HepG2 (cell line): ENCODE results near the gene GPC6. TPM values are rescaled to one million over a fixed set of nuclear protein-coding genes. Genes with fewer than 3 reads are reported as not detected.

ENCODE experiments used
- ARID2 ChIP-seq: sonication (generic); formaldehyde crosslinking; IDR thresholded peaks from 2 replicates; pipeline ENCODE4 v1.8.1; 2022; ENCODE audit warnings: mild to moderate bottlenecking, missing genetic modification reagents, borderline replicate concordance
- ASH2L ChIP-seq: fragments of 300-600, 200-600 bp; sonication (generic); IDR thresholded peaks from 2 replicates; pipeline ENCODE4 v1.7.0; 2017; ENCODE audit warnings: low read depth, mild to moderate bottlenecking, moderate library complexity, mixed read lengths, low read length; ENCODE audit not compliant: insufficient read length
- ATF4 ChIP-seq, 2 experiments: fragments of 450-650 bp in 1 of 2; sonication (generic) in 1 of 2; formaldehyde crosslinking; IDR thresholded peaks; 2 replicates each; pipeline versions ENCODE4 v1.5.0 to v1.8.0; 2020 to 2022; ENCODE audit warnings: mild to moderate bottlenecking in 1 of 2, missing genetic modification reagents in 1 of 2
- DNMT3B ChIP-seq: conservative IDR thresholded peaks from 2 replicates; pipeline ENCODE4 v1.6.1; 2016; ENCODE audit warnings: missing biosample characterization, control low read depth
- EEA1 ChIP-seq: sonication (generic); formaldehyde crosslinking; IDR thresholded peaks from 2 replicates; pipeline ENCODE4 v1.5.1; 2020; ENCODE audit warnings: mild to moderate bottlenecking, missing genetic modification reagents, borderline replicate concordance
- GLI4 ChIP-seq: sonication (generic); formaldehyde crosslinking; IDR thresholded peaks from 2 replicates; pipeline ENCODE4 v1.5.1; 2020; ENCODE audit warnings: missing genetic modification reagents, mild to moderate bottlenecking, moderate library complexity, borderline replicate concordance
- KDM3A ChIP-seq: IDR thresholded peaks from 2 replicates; pipeline ENCODE4 v1.6.1; 2018; ENCODE audit warnings: low read depth, missing compliant biosample characterization
- KLF16 ChIP-seq, 2 experiments: sonication (generic) in 1 of 2; formaldehyde crosslinking in 1 of 2; IDR thresholded peaks; 2 replicates each; pipeline versions ENCODE4 v1.6.1 to v1.8.0; 2016 to 2023; ENCODE audit warnings: missing genetic modification reagents in 2 of 2, missing compliant biosample characterization in 1 of 2
- MAFG ChIP-seq: sonication (generic); formaldehyde crosslinking; IDR thresholded peaks from 2 replicates; pipeline ENCODE4 v1.5.1; 2020; ENCODE audit warnings: mild to moderate bottlenecking, missing genetic modification reagents
- RFXAP ChIP-seq: sonication (generic); formaldehyde crosslinking; IDR thresholded peaks from 2 replicates; pipeline ENCODE4 v1.4.0; 2020; ENCODE audit warnings: missing genetic modification reagents, borderline replicate concordance
- SRSF9 ChIP-seq: fragments of 200-400 bp; formaldehyde crosslinking; IDR thresholded peaks from 2 replicates; pipeline ENCODE4 v1.6.1; 2018; ENCODE audit warnings: borderline replicate concordance, mild to moderate bottlenecking, low read depth, low read length; ENCODE audit not compliant: insufficient read depth, poor library complexity, severe bottlenecking
- ZNF33B ChIP-seq: sonication (generic); formaldehyde crosslinking; IDR thresholded peaks from 2 replicates; pipeline ENCODE4 v1.5.1; 2020; ENCODE audit warnings: mild to moderate bottlenecking, missing genetic modification reagents
- ZNF382 ChIP-seq: sonication (generic); formaldehyde crosslinking; IDR thresholded peaks from 2 replicates; pipeline ENCODE4 v1.5.0; 2020; ENCODE audit warnings: missing genetic modification reagents, mild to moderate bottlenecking, borderline replicate concordance
- ZNF513 ChIP-seq: sonication (generic); formaldehyde crosslinking; conservative IDR thresholded peaks from 2 replicates; pipeline ENCODE4 v1.5.0; 2020; ENCODE audit warnings: missing genetic modification reagents
- ZNF607 ChIP-seq: sonication (generic); formaldehyde crosslinking; IDR thresholded peaks from 2 replicates; pipeline ENCODE4 v1.5.1; 2020; ENCODE audit warnings: missing genetic modification reagents, mild to moderate bottlenecking, borderline replicate concordance
- ZNF616 ChIP-seq: sonication (generic); formaldehyde crosslinking; IDR thresholded peaks from 2 replicates; pipeline ENCODE4 v1.5.0; 2020; ENCODE audit warnings: low read depth, mild to moderate bottlenecking, missing genetic modification reagents
- ZNF749 ChIP-seq: sonication (generic); formaldehyde crosslinking; IDR thresholded peaks from 2 replicates; pipeline ENCODE4 v1.8.0; 2022; ENCODE audit warnings: mild to moderate bottlenecking, missing genetic modification reagents, moderate library complexity, borderline replicate concordance
- ZUFSP ChIP-seq: sonication (generic); formaldehyde crosslinking; IDR thresholded peaks from 2 replicates; pipeline ENCODE4 v1.9.0; 2021; ENCODE audit warnings: missing genetic modification reagents, mild to moderate bottlenecking, borderline replicate concordance
- polyA plus RNA-seq, 8 experiments: library from polyadenylated mRNA; depleted of rRNA in 3 of 8; stranded (reverse) in 7 of 8; unstranded in 1 of 8; fragments of >200 nt; fragmentation: Illumina TruSeq in 4 of 8; extraction: Trizol in 4 of 8; gene quantifications; 2 replicates each; pipeline versions ENCODE4 v1.2.1 to v1.2.3, GENCODE V29; 2011 to 2016; ENCODE audit warnings: low read depth in 4 of 8, missing spikeins in 1 of 8, mixed read lengths in 1 of 8; ENCODE audit not compliant: insufficient read depth in 1 of 8
- total RNA-seq, 5 experiments: library from RNA; depleted of rRNA; stranded (reverse); fragments of >200 nt; fragmentation: Illumina TruSeq; extraction: Trizol; gene quantifications; 2 replicates each; pipeline ENCODE4 v1.2.3, GENCODE V29; 2016; ENCODE audit warnings: low read depth in 1 of 5
- TF ChIP-seq, protein P1 (sequence below): sonication (generic); formaldehyde crosslinking; IDR thresholded peaks from 2 replicates; pipeline ENCODE4 v1.8.0; 2022; ENCODE audit warnings: mild to moderate bottlenecking, missing genetic modification reagents, borderline replicate concordance
- TF ChIP-seq, protein P2 (sequence below): sonication (generic); formaldehyde crosslinking; IDR thresholded peaks from 2 replicates; pipeline ENCODE4 v1.4.0; 2020; ENCODE audit warnings: missing genetic modification reagents

The GPC6 gene
- total and polyA plus RNA-seq, 2 of the 13 experiments (the other 11 are each of a cell fraction or from before 2014, with no cell fraction given): 24.5 to 33.9 TPM

GRCh38 chr13:93963266-93964145 is 736.9 kb downstream of the GPC6 start (continued):
- TF ChIP-seq, protein P1, sequence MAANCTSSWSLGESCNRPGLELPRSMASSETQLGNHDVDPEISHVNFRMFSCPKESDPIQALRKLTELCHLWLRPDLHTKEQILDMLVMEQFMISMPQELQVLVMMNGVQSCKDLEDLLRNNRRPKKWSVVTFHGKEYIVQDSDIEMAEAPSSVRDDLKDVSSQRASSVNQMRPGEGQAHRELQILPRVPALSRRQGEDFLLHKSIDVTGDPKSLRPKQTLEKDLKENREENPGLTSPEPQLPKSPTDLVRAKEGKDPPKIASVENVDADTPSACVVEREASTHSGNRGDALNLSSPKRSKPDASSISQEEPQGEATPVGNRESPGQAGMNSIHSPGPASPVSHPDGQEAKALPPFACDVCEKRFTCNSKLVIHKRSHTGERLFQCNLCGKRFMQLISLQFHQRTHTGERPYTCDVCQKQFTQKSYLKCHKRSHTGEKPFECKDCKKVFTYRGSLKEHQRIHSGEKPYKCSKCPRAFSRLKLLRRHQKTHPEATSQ: no peak
- no peak for TF ChIP-seq ZNF33B (CRISPR knock-in tag)
- TF ChIP-seq ATF4 (CRISPR knock-in tag; IDR thresholded peaks at IDR 0.05): peak in 1 of 2 experiments; percentile 91; a peak in 2 of 4 replicates
- TF ChIP-seq ASH2L: peak; percentile 72
- no peak for TF ChIP-seq ZNF382 (CRISPR knock-in tag)
- TF ChIP-seq KDM3A (CRISPR knock-in tag): no peak
- peak in 1 of 2 experiments; percentile 67; a peak in 2 of 4 replicates for TF ChIP-seq KLF16 (CRISPR knock-in tag; IDR thresholded peaks at IDR 0.05)
- no peak for TF ChIP-seq SRSF9
- TF ChIP-seq ZNF616 (CRISPR knock-in tag): no peak
- TF ChIP-seq ZUFSP (CRISPR knock-in tag): no peak
- TF ChIP-seq ARID2 (CRISPR knock-in tag): no peak
- TF ChIP-seq ZNF607 (CRISPR knock-in tag): no peak
- peak; percentile 28; the same call in 1 of the 2 replicates for TF ChIP-seq DNMT3B (CRISPR knock-in tag)
- no peak for TF ChIP-seq RFXAP (CRISPR knock-in tag)
- no peak for TF ChIP-seq ZNF749 (CRISPR knock-in tag)
- no peak for TF ChIP-seq ZNF513 (CRISPR knock-in tag)
- TF ChIP-seq GLI4 (CRISPR knock-in tag): no peak
- TF ChIP-seq, protein P2, sequence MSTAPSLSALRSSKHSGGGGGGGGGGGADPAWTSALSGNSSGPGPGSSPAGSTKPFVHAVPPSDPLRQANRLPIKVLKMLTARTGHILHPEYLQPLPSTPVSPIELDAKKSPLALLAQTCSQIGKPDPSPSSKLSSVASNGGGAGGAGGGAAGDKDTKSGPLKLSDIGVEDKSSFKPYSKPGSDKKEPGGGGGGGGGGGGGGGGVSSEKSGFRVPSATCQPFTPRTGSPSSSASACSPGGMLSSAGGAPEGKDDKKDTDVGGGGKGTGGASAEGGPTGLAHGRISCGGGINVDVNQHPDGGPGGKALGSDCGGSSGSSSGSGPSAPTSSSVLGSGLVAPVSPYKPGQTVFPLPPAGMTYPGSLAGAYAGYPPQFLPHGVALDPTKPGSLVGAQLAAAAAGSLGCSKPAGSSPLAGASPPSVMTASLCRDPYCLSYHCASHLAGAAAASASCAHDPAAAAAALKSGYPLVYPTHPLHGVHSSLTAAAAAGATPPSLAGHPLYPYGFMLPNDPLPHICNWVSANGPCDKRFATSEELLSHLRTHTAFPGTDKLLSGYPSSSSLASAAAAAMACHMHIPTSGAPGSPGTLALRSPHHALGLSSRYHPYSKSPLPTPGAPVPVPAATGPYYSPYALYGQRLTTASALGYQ (CRISPR knock-in tag): peak; percentile 60
- no peak for TF ChIP-seq EEA1 (CRISPR knock-in tag)
- TF ChIP-seq MAFG (CRISPR knock-in tag): no peak
